Mammary epithelial cell (primary cell): Measurements from ENCODE around the gene SCCPDH.

Experiments used
- CTCF ChIP-seq, 2 donors: IDR thresholded peaks in 1 of 2; conservative IDR thresholded peaks in 1 of 2; 2 replicates each; pipeline ENCODE4 v1.5.1; 2011 to 2012; ENCODE audit warnings: inconsistent platforms in 2 of 2, low read length in 2 of 2, mild to moderate bottlenecking in 2 of 2, control low read depth in 1 of 2, low read depth in 1 of 2; ENCODE audit not compliant: insufficient read depth in 1 of 2; ENCODE audit errors: extremely low read depth in 1 of 2
- EZH2 ChIP-seq: IDR thresholded peaks from 2 replicates; pipeline ENCODE4 v1.6.1; 2012; ENCODE audit warnings: low read length, inconsistent platforms, borderline replicate concordance

- TF ChIP-seq CTCF (conservative IDR thresholded peaks at IDR 0.05 in 1 of 2, IDR thresholded peaks at IDR 0.05 in 1 of 2; ENCODE audit: extremely low read depth in 1 of 2, insufficient read depth in 1 of 2, low read depth in 1 of 2, low read length in 2 of 2) = no peak
- TF ChIP-seq EZH2 = no peak
These were observed 79.2 kb downstream of the SCCPDH start for GRCh38 chr1:246803373-246803772.
